ENCODE data around the gene PRSS38. TPM values are rescaled to one million over a fixed set of nuclear protein-coding genes. Genes with fewer than 3 reads are reported as not detected.

Gene PRSS38
- total and polyA plus RNA-seq, 2 donors (not counting 1 experiment from before 2014, with no cell fraction given): not detected

DNA sequence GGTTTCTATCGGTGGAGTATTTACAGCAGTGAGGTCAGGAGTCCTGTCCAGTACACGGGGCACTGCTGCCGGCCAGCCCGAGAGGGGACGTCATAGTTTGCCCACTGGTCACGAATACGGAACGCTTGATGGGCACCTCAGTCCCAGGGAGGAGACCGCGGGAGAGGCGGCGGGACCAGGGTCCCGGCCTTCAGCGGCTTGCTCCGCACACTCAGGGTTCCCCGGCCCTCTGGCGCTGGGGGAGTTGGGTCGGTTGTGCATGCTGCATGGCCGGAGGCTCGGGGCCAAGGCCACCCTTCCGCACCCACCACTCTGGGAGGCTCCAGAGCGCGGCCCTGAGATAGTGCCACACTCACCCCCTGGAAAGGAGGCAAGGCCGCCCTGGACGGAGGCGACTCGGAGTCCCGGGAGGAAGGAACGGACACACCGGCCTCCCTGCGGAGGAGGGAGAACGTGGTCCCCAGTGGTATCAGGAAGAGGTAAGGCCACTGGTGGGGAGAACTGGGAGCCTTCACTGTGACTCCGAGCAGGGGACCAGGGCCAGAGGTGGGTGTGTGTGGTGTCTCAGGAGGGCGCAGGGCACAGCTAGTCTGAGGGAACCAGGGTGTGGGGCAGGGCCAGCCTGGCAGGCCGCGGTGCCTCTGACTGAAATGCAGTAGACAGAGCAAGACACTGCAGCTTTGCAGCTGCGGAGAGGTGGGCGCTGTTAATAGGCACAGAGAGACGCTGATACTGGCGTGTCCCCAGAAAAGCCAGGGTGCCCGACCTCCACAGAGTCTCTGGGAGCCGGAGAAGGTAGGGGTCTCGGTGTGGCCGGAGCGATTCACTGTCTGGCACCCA is 28.6 kb upstream of the PRSS38 start:
- Histone ChIP-seq H3K36me3 (ENCODE audit: control insufficient read depth, insufficient read depth, low read length) (no peaks in the 10 kb centered on the region), H3K27me3 (ENCODE audit: control insufficient read depth, insufficient read depth, low read length) (no peaks in the 10 kb centered on the region), H3K27ac (ENCODE audit: insufficient read depth, low read length) (no peak overlapping the region), H3K4me3 (replicated peaks in 1 of 4; ENCODE audit: control extremely low read depth in 1 of 4, insufficient read depth in 1 of 4, low read depth in 3 of 4, low read length in 4 of 4) (peak overlapping the region; percentile 65 to 77 (median 69)), H4K20me1 (ENCODE audit: control insufficient read depth, extremely low read depth, insufficient read depth, low read length) (no peaks in the 10 kb centered on the region), H3K9me3 (ENCODE audit: control insufficient read depth, insufficient read depth, low read depth, low read length) (no peaks in the 10 kb centered on the region), H3K4me2 (ENCODE audit: extremely low read depth, insufficient read depth, low read length) (peak overlapping the region; percentile 99), H3K79me2 (ENCODE audit: control insufficient read depth, insufficient read depth, low read length) (no peaks in the 10 kb centered on the region), H2AFZ (ENCODE audit: low read length) (peak overlapping the region; percentile 79), H3K9ac (ENCODE audit: insufficient read depth, low read length) (peak overlapping the region; percentile 55), H3K4me1 (ENCODE audit: control insufficient read depth, extremely low read depth, insufficient read depth, low read length) (peaks cover 5% of the 10 kb centered on the region)
- no peak for TF ChIP-seq CTCF (conservative IDR thresholded peaks at IDR 0.05 in 1 of 2, IDR thresholded peaks at IDR 0.05 in 1 of 2; ENCODE audit: low read depth in 1 of 2, low read length in 2 of 2)
- no peak for TF ChIP-seq EZH2 (IDR thresholded peaks at IDR 0.05; ENCODE audit: low read length, missing control alignments)
- no peak for DNase-seq (ENCODE audit: low read depth in 2 of 2)

DNA sequence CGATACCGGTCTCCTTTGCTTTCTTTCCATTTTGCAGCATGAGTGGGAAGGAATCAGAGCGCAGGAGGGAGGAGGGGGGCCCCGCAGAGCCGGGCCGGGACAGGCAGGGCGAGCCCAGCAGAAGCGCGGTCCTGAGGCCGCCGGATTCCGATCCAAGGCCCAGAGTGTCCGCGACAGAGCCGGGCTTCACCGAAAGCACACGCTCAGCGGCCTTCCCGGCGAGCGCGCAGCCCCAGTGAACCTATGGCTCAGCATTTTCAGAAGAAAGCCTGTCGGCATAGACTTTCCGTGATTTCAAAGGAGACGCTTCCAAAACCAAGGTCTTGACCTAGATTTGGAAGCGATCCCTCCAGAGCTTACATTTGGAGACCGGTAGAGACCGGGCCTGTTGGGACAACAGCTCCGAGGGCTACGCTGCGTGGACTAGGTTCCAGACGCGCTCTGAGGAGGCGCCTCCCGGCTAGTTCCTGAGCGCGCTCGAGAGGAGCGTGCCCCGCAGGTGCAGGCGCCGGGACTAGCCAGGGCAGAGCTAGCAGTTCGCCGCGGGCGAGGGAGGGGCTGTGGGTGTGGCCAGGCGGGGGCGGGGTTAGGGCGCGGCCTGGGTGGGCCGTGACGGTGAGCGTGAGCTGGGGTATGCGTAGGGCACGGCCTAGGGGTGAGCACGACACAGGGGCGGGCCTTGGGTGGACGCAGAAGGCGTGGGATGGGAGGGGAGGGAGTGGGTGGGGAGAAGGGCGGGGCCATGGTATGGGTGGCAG is 27.8 kb upstream of the PRSS38 start:
- H3K36me3 ChIP-seq (ENCODE audit: control insufficient read depth, insufficient read depth, low read length): no peaks in the 10 kb centered on the region
- peak overlapping the region; percentile 79 for H2AFZ ChIP-seq (ENCODE audit: low read length)
- H3K4me3 ChIP-seq (replicated peaks in 1 of 4; ENCODE audit: control extremely low read depth in 1 of 4, insufficient read depth in 1 of 4, low read depth in 3 of 4, low read length in 4 of 4): peak overlapping the region; percentile 65 to 77 (median 69)
- H3K9ac ChIP-seq (ENCODE audit: insufficient read depth, low read length): peak overlapping the region; percentile 55
- DNase-seq (ENCODE audit: low read depth in 2 of 2): peak; percentile 89 to 95
- H3K9me3 ChIP-seq (ENCODE audit: control insufficient read depth, insufficient read depth, low read depth, low read length): no peaks in the 10 kb centered on the region
- H3K27me3 ChIP-seq (ENCODE audit: control insufficient read depth, insufficient read depth, low read length): no peaks in the 10 kb centered on the region
- peak overlapping the region; percentile 62 for H3K27ac ChIP-seq (ENCODE audit: insufficient read depth, low read length)
- no peaks in the 10 kb centered on the region for H3K79me2 ChIP-seq (ENCODE audit: control insufficient read depth, insufficient read depth, low read length)
- H3K4me1 ChIP-seq (ENCODE audit: control insufficient read depth, extremely low read depth, insufficient read depth, low read length): peaks cover 5% of the 10 kb centered on the region
- peak overlapping the region; percentile 99 for H3K4me2 ChIP-seq (ENCODE audit: extremely low read depth, insufficient read depth, low read length)
- TF ChIP-seq CTCF (conservative IDR thresholded peaks at IDR 0.05 in 1 of 2, IDR thresholded peaks at IDR 0.05 in 1 of 2; ENCODE audit: low read depth in 1 of 2, low read length in 2 of 2) (no peak), EZH2 (IDR thresholded peaks at IDR 0.05; ENCODE audit: low read length, missing control alignments) (no peak)
- H4K20me1 ChIP-seq (ENCODE audit: control insufficient read depth, extremely low read depth, insufficient read depth, low read length): no peaks in the 10 kb centered on the region

All from fibroblast of lung (primary cell).